Ovary (tissue), 9 donors: Measurements from ENCODE around the gene ATP9A. TPM values are rescaled to one million over a fixed set of nuclear protein-coding genes. Genes with fewer than 3 reads are reported as not detected.

Source experiments
- DNase-seq, 5 donors: peaks; one replicate each; pipeline ENCODE4 v3.0.0-alpha.2; 2019 to 2020
- H3K27ac ChIP-seq, 2 donors: fragments of 200-600 bp; one replicate each; pipeline versions ENCODE4 v1.5.1 to v1.8.0; 2019 to 2022
- H3K27me3 ChIP-seq: fragments of 200-600 bp; one replicate; pipeline ENCODE4 v1.8.0; 2022
- H3K36me3 ChIP-seq: fragments of 200-600 bp; sonication (generic); one replicate; pipeline ENCODE4 v1.5.1; 2019
- H3K4me1 ChIP-seq: one replicate; pipeline ENCODE4 v1.8.1; 2013; ENCODE audit warnings: mild to moderate bottlenecking, moderate library complexity; ENCODE audit not compliant: insufficient read depth
- H3K4me3 ChIP-seq: fragments of 200-600 bp; sonication (generic); one replicate; pipeline ENCODE4 v1.5.1; 2017
- H3K9me3 ChIP-seq, 2 donors: fragments of 200-600 bp in 1 of 2; sonication (generic) in 1 of 2; one replicate each; pipeline versions ENCODE4 v1.5.1 to v1.8.1; 2013 to 2019; ENCODE audit warnings: mild to moderate bottlenecking in 1 of 2, moderate library complexity in 1 of 2
- CTCF ChIP-seq, 3 donors: fragments of 450-650 bp in 2 of 3; fragments of 200-600 bp in 1 of 3; IDR thresholded peaks; one replicate each; pipeline versions ENCODE4 v1.5.1 to v1.8.0; 2016 to 2022; ENCODE audit warnings: antibody characterized with exemption in 3 of 3, mild to moderate bottlenecking in 1 of 3
- EP300 ChIP-seq: sonication (generic); formaldehyde crosslinking; IDR thresholded peaks from one replicate; pipeline ENCODE4 v1.6.1; 2017; ENCODE audit warnings: antibody characterized with exemption
- POLR2A ChIP-seq: fragments of 450-650 bp; IDR thresholded peaks from one replicate; pipeline ENCODE4 v1.6.1; 2017; ENCODE audit warnings: antibody characterized with exemption, mild to moderate bottlenecking, moderate library complexity
- WGBS, 3 donors: extraction: QIAGEN DNeasy Blood & Tissue Kit in 1 of 3; methylation state at CpG; one replicate each; pipeline versions ENCODE4 v1.1.5 to v1.1.7; 2013 to 2017; 5-methylcytosine and 5-hydroxymethylcytosine counted together
- intact Hi-C, 4 donors: fragments of 100-400 bp; cut with DNase I; formaldehyde crosslinking; loops; one replicate each; pipeline versions ENCODE4 v1.11.0 to v1.15.1; 2022 to 2023
- polyA plus RNA-seq, 2 donors: library from polyadenylated mRNA; stranded (reverse); fragments of 200-250 nt in 1 of 2; fragments of 350-450 nt in 1 of 2; fragmentation: Illumina TruSeq in 1 of 2; extraction: RNeasy Lipid Tissue Mini Kit (QIAGEN cat#74804) in 1 of 2; gene quantifications; one replicate each; pipeline ENCODE4 v1.2.3, GENCODE V29; 2013 to 2014
- total RNA-seq, 7 donors: library from RNA; depleted of rRNA in 2 of 7; stranded (reverse); fragments of >200 nt in 2 of 7; fragmentation: NEBNext Ultra II Directional in 3 of 7; extraction: Animal tissue kit (Norgen Biotek cat#: 25700) in 3 of 7; gene quantifications; one replicate each; pipeline versions ENCODE4 v1.1.0 to v1.2.4, GENCODE V29; 2016 to 2023
- donor health status: DM: no; HTN: no; CAD: no; lungs with moderate emphysema.
- donor health status: DM: no; HTN: no; CAD: no.
- donor health status: Bipolar disorder and iron deficiency.
- donor health status: DM: yes; HTN: yes; CAD: no.
- donor health status: DM: no; HTN: no; CAD: no.
- donor health status: DM: yes; HTN: yes; CAD: no.

Gene ATP9A
- total and polyA plus RNA-seq, 9 donors, result 12.9 to 44.6 (median 29.2) TPM

DNA sequence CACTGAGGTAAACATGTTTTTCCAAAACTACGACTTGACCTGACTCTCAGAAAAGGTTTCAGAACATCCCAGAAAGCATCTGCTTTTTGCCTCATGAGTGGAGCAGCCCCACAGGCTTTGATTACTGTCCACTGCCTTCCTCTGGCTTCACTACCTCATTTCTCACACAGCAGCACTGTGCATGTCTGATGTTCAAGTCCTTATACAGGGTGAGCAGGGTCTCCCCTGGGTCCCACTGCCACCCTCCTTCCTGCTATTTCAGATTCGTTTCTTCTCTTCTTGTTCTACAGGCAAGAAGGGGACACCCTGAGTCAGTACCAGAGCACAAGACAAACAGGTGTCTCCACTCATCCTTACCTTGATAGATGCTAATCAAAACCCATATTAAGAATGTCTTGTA, 161.0 kb downstream of the ATP9A start:
- no peaks in the 10 kb centered on the region for H3K27me3 ChIP-seq
- H3K36me3 ChIP-seq, result no peaks in the 10 kb centered on the region
- H3K9me3 ChIP-seq, result no peaks in the 10 kb centered on the region
- H3K4me3 ChIP-seq, result no peak overlapping the region
- H3K4me1 ChIP-seq, result no peaks in the 10 kb centered on the region
- DNase-seq, result no peak
- 41 to 80% (median 73%) methylated on average over 2 of the region's 2 CpGs for WGBS, 3 donors
- H3K27ac ChIP-seq, result no peak overlapping the region
- TF ChIP-seq CTCF (IDR thresholded peaks at IDR 0.05) (no peak), POLR2A (no peak), EP300 (no peak)
- intact Hi-C loops, result no loop called here

DNA sequence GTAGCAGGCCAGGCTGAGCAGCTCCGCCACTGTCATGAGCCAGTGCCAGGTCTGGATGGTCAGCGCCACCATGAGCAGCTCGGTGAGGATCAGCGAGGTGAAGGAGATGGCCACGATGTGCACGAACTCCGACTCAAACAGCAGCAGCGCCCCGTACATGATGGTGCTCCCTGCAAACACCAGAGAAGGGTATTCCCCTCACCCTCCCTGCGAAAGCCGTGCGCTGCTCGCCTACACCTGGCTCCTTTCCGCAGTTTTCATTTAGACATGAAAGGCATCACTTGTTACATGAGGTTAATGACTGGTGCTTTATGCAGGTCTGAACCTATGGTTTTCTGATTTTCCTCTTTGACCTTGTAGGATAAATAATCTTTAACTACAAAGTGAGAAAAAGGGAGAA, 163.3 kb downstream of the ATP9A start:
- DNase-seq, result no peak
- Histone ChIP-seq H3K27ac (no peak overlapping the region), H3K9me3 (no peaks in the 10 kb centered on the region), H3K27me3 (no peaks in the 10 kb centered on the region), H3K36me3 (no peaks in the 10 kb centered on the region), H3K4me1 (no peaks in the 10 kb centered on the region), H3K4me3 (no peak overlapping the region)
- TF ChIP-seq EP300, result no peak
- no peak for TF ChIP-seq POLR2A
- TF ChIP-seq CTCF (IDR thresholded peaks at IDR 0.05), result no peak
- intact Hi-C loops, result no loop called here
- WGBS, 3 donors, result 93 to 97% (median 94%) methylated on average over 14 of the region's 14 CpGs

DNA sequence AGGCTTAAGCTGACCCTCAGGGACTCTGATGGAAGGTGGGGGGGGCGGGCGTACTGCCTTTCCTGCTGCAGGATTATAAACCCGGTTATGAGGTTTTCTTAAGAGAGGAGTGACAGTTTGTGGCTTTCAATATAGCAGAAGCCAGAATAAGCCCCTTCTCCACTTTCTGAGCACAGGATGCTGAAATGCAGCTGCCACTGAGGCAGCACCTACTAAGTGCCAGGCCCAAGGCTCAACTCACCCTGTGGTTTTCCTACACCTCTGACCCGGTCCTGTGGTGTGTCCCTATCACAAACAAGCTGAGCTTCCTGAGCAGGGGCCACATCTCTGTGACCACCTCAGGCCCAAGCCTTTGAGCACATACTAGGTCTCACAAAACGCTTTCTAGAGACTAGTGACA, 166.1 kb downstream of the ATP9A start:
- Histone ChIP-seq H3K27me3 (no peaks in the 10 kb centered on the region), H3K4me3 (no peak overlapping the region), H3K4me1 (no peaks in the 10 kb centered on the region), H3K9me3 (no peaks in the 10 kb centered on the region), H3K27ac (no peak overlapping the region), H3K36me3 (no peaks in the 10 kb centered on the region)
- no peak for DNase-seq
- no peak for TF ChIP-seq CTCF (IDR thresholded peaks at IDR 0.05)
- no peak for TF ChIP-seq EP300
- TF ChIP-seq POLR2A, result no peak
- intact Hi-C loops, result no loop called here
- 88 to 91% (median 88%) methylated on average over 5 of the region's 5 CpGs for WGBS, 3 donors

- intact Hi-C loops, result no loop called here
- no peak for TF ChIP-seq CTCF (IDR thresholded peaks at IDR 0.05)
- no peak for TF ChIP-seq EP300
- WGBS, 3 donors, result 82 to 89% (median 87%) methylated on average over 14 of the region's 14 CpGs
- DNase-seq, result no peak
- H3K27me3 ChIP-seq, result no peaks in the 10 kb centered on the region
- no peaks in the 10 kb centered on the region for H3K4me1 ChIP-seq
- H3K4me3 ChIP-seq, result no peak overlapping the region
- no peaks in the 10 kb centered on the region for H3K36me3 ChIP-seq
- no peak overlapping the region for H3K27ac ChIP-seq
- H3K9me3 ChIP-seq, result no peaks in the 10 kb centered on the region
Observed at GRCh38 chr20:51600950-51601349, 167.2 kb downstream of the ATP9A start.

- Histone ChIP-seq H3K36me3 (no peaks in the 10 kb centered on the region), H3K27me3 (no peaks in the 10 kb centered on the region), H3K9me3 (no peaks in the 10 kb centered on the region), H3K4me3 (no peak overlapping the region), H3K27ac (no peak overlapping the region), H3K4me1 (no peaks in the 10 kb centered on the region)
- DNase-seq, result no peak
- intact Hi-C loops, result no loop called here
- TF ChIP-seq EP300 (no peak), POLR2A (no peak), CTCF (IDR thresholded peaks at IDR 0.05) (no peak)
- 62 to 69% (median 65%) methylated on average over 7 of the region's 7 CpGs for WGBS, 3 donors
Observed at GRCh38 chr20:51600016-51600420, 168.2 kb downstream of the ATP9A start.
